Neural progenitor cell (in vitro differentiated cells): ENCODE measurements around the gene ISM1. TPM values are rescaled to one million over a fixed set of nuclear protein-coding genes. Genes with fewer than 3 reads are reported as not detected.

Source experiments
- DNase-seq: peaks from one replicate; pipeline ENCODE4 v3.0.0-alpha.2; 2016; ENCODE audit warnings: low spot score
- H2AFZ ChIP-seq: fragments of 200-600 bp; sonication (generic); replicated peaks from 2 replicates; pipeline ENCODE4 v1.6.1; 2016; ENCODE audit warnings: antibody characterized with exemption
- H3F3A ChIP-seq: fragments of 200-600 bp; sonication (generic); 2 replicates; pipeline ENCODE4 v1.6.1; 2016; ENCODE audit warnings: antibody characterized with exemption, low read depth
- H3K27ac ChIP-seq: fragments of 200-600 bp; sonication (generic); 2 replicates; pipeline ENCODE4 v1.5.1; 2016; ENCODE audit warnings: mild to moderate bottlenecking
- H3K27me3 ChIP-seq: fragments of 200-600 bp; sonication (generic); 2 replicates; pipeline ENCODE4 v1.6.1; 2016; ENCODE audit warnings: mild to moderate bottlenecking, moderate library complexity
- H3K36me3 ChIP-seq: fragments of 200-600 bp; sonication (generic); 2 replicates; pipeline ENCODE4 v1.5.1; 2016
- H3K4me1 ChIP-seq: fragments of 200-600 bp; sonication (generic); 2 replicates; pipeline ENCODE4 v1.6.1; 2016; ENCODE audit warnings: mixed run types
- H3K4me2 ChIP-seq: fragments of 200-600 bp; sonication (generic); 2 replicates; pipeline ENCODE4 v1.6.1; 2016
- H3K4me3 ChIP-seq: fragments of 200-600 bp; sonication (generic); 2 replicates; pipeline ENCODE4 v1.5.1; 2016
- H3K79me2 ChIP-seq: fragments of 200-600 bp; sonication (generic); 2 replicates; pipeline ENCODE4 v1.6.1; 2016; ENCODE audit warnings: low read depth
- H3K9ac ChIP-seq: fragments of 200-600 bp; sonication (generic); 2 replicates; pipeline ENCODE4 v1.6.1; 2016
- H3K9me3 ChIP-seq: fragments of 200-600 bp; sonication (generic); 2 replicates; pipeline ENCODE4 v1.5.1; 2016; ENCODE audit warnings: low read depth
- H4K20me1 ChIP-seq: fragments of 200-600 bp; sonication (generic); 2 replicates; pipeline ENCODE4 v1.6.1; 2016; ENCODE audit warnings: low read depth
- H3K27ac Mint-ChIP-seq: 3 replicates; pipeline ENCODE4 v1.8.0; 2021; ENCODE audit warnings: mixed read lengths
- H3K27me3 Mint-ChIP-seq: 2 replicates; pipeline ENCODE4 v1.8.0; 2022; ENCODE audit warnings: low read depth, mild to moderate bottlenecking, inconsistent platforms, moderate library complexity, mixed read lengths; ENCODE audit not compliant: insufficient read depth
- H3K36me3 Mint-ChIP-seq: 3 replicates; pipeline ENCODE4 v1.8.0; 2021; ENCODE audit warnings: mixed read lengths
- H3K4me1 Mint-ChIP-seq: 3 replicates; pipeline ENCODE4 v1.8.0; 2021; ENCODE audit warnings: mixed read lengths
- H3K4me3 Mint-ChIP-seq: 3 replicates; pipeline ENCODE4 v1.8.0; 2021; ENCODE audit warnings: mild to moderate bottlenecking, moderate library complexity, mixed read lengths
- H3K9me3 Mint-ChIP-seq: 3 replicates; pipeline ENCODE4 v1.8.0; 2020; ENCODE audit warnings: mixed read lengths
- EZH2 ChIP-seq: fragments of 200-600 bp; sonication (generic); IDR thresholded peaks from 2 replicates; pipeline ENCODE4 v1.6.1; 2017; ENCODE audit warnings: antibody characterized with exemption, mild to moderate bottlenecking, moderate library complexity
- EZH2phosphoT487 ChIP-seq: fragments of 200-600 bp; sonication (generic); IDR thresholded peaks from 2 replicates; pipeline ENCODE4 v1.6.1; 2017; ENCODE audit warnings: antibody characterized with exemption
- total RNA-seq: library from RNA; depleted of rRNA; stranded (reverse); fragments of >200 nt; gene quantifications from 2 replicates; pipeline ENCODE4 v1.2.3, GENCODE V29; 2015; ENCODE audit warnings: low replicate concordance
- TF ChIP-seq, protein P1 (sequence below): fragments of 200-600 bp; sonication (generic); IDR thresholded peaks from 2 replicates; pipeline ENCODE4 v1.5.1; 2017; ENCODE audit warnings: antibody characterized with exemption, mild to moderate bottlenecking

The ISM1 gene
- total RNA-seq, 1 donor from 2014 or later, result not detected

DNA sequence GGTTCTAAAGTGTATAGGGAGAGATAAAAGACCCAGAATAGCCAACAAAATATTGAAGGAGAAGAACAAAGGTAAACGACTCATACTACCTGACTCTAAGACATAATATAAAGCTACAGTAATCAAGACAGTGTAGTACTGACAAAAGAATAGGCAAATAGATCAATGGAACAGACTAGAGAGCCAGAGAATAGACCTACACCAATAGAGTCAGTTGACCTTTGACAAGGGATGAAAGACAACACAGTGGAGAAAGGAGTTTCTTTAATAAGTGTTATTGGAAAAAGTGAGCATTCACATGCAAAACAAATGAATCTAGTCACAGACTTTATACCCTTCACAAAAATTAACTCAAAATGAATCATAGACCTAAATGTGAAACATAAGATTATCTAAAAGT lies 96.4 kb downstream of the ISM1 start:
- Mint-ChIP-seq H3K4me3 (no peak overlapping the region), H3K27me3 (no peaks in the 10 kb centered on the region), H3K27ac (no peak overlapping the region), H3K9me3 (peaks cover 5% of the 10 kb centered on the region), H3K4me1 (peaks cover 3% of the 10 kb centered on the region), H3K36me3 (no peaks in the 10 kb centered on the region)
- Histone ChIP-seq H3K27ac (no peak overlapping the region), H3K27me3 (no peaks in the 10 kb centered on the region), H2AFZ (no peak overlapping the region), H3F3A (peaks cover 1% of the 10 kb centered on the region), H3K36me3 (no peaks in the 10 kb centered on the region), H3K4me2 (no peak overlapping the region), H4K20me1 (no peaks in the 10 kb centered on the region), H3K9me3 (no peaks in the 10 kb centered on the region), H3K4me3 (no peak overlapping the region), H3K9ac (no peak overlapping the region), H3K4me1 (peaks cover 5% of the 10 kb centered on the region), H3K79me2 (no peaks in the 10 kb centered on the region)
- TF ChIP-seq, protein P1, sequence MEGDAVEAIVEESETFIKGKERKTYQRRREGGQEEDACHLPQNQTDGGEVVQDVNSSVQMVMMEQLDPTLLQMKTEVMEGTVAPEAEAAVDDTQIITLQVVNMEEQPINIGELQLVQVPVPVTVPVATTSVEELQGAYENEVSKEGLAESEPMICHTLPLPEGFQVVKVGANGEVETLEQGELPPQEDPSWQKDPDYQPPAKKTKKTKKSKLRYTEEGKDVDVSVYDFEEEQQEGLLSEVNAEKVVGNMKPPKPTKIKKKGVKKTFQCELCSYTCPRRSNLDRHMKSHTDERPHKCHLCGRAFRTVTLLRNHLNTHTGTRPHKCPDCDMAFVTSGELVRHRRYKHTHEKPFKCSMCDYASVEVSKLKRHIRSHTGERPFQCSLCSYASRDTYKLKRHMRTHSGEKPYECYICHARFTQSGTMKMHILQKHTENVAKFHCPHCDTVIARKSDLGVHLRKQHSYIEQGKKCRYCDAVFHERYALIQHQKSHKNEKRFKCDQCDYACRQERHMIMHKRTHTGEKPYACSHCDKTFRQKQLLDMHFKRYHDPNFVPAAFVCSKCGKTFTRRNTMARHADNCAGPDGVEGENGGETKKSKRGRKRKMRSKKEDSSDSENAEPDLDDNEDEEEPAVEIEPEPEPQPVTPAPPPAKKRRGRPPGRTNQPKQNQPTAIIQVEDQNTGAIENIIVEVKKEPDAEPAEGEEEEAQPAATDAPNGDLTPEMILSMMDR, result no peak
- TF ChIP-seq EZH2phosphoT487, result no peak
- no peak for TF ChIP-seq EZH2
- DNase-seq, result no peak

DNA sequence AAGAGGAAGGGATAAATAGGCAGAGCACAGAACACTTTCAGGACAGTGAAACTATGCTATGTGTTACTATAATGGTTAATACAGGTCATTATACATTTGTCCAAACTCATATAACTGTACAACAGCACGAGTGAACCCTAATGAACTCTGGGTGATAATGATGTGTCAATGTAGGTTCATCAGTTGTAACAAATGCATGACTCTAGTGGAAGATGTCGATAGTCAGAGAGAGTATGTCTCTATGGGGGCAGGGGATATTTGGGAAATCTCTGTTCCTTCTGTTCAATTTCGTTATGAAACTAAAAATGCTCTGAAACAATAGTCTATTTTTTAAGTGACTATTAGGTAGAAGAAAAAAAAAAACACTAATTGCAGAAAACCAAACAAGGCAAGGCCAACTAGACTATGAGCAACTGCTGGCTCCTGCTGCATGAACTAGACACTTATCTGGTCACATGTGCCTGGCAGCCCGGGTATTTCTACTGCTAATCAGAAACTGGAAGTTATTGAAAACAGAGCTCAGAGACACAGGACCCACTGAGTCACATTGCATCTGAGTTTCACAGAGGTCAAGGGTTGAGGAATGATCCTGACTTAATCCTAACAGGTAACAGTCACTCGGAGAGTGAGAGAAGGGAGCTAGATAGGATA lies 97.9 kb downstream of the ISM1 start:
- no peak overlapping the region for H3K9ac ChIP-seq
- Mint-ChIP-seq H3K9me3 (peaks cover 5% of the 10 kb centered on the region), H3K4me3 (no peak overlapping the region), H3K27ac (no peak overlapping the region), H3K4me1 (peaks cover 9% of the 10 kb centered on the region), H3K27me3 (no peaks in the 10 kb centered on the region), H3K36me3 (no peaks in the 10 kb centered on the region)
- H4K20me1 ChIP-seq, result no peaks in the 10 kb centered on the region
- H3K36me3 ChIP-seq, result no peaks in the 10 kb centered on the region
- no peak overlapping the region for H3K4me2 ChIP-seq
- no peak overlapping the region for H3K27ac ChIP-seq
- H3K27me3 ChIP-seq, result no peaks in the 10 kb centered on the region
- TF ChIP-seq EZH2 (no peak), EZH2phosphoT487 (no peak)
- TF ChIP-seq, protein P1, result no peak
- no peak overlapping the region for H3K4me3 ChIP-seq
- no peaks in the 10 kb centered on the region for H3K9me3 ChIP-seq
- no peaks in the 10 kb centered on the region for H3K79me2 ChIP-seq
- DNase-seq, result no peak
- H3K4me1 ChIP-seq, result peaks cover 15% of the 10 kb centered on the region
- H3F3A ChIP-seq, result peaks cover 10% of the 10 kb centered on the region
- no peak overlapping the region for H2AFZ ChIP-seq

DNA sequence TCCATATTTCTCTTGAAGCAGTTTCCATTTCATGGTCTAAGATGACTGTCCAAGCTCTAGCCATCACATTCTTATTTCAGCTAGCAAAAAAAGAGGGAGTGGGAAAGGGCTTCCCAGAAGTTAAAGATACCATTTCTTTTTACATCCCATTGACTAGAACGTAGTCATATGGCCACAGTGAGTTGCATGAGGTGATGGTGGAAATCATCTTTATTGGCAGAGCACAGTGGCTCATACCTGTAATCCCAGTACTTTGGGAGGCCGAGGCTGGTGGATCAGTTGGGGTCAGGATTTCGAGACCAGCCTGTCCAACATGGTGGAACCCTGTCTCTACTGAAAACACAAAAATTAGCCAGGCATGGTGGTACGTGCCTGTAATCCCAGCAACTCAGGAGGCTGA lies 99.6 kb downstream of the ISM1 start:
- Histone ChIP-seq H3K9me3 (no peaks in the 10 kb centered on the region), H3K79me2 (no peaks in the 10 kb centered on the region), H4K20me1 (no peaks in the 10 kb centered on the region), H3K9ac (no peak overlapping the region), H3K36me3 (no peaks in the 10 kb centered on the region), H3K4me2 (no peak overlapping the region), H3K27ac (no peak overlapping the region), H3F3A (peaks cover 10% of the 10 kb centered on the region), H3K27me3 (no peaks in the 10 kb centered on the region), H2AFZ (no peak overlapping the region), H3K4me3 (no peak overlapping the region), H3K4me1 (peaks cover 15% of the 10 kb centered on the region)
- no peak for DNase-seq
- no peaks in the 10 kb centered on the region for H3K36me3 Mint-ChIP-seq
- no peaks in the 10 kb centered on the region for H3K27me3 Mint-ChIP-seq
- no peak overlapping the region for H3K4me3 Mint-ChIP-seq
- no peak overlapping the region for H3K27ac Mint-ChIP-seq
- TF ChIP-seq, protein P1, result no peak
- TF ChIP-seq EZH2phosphoT487 (no peak), EZH2 (no peak)
- H3K9me3 Mint-ChIP-seq, result peaks cover 5% of the 10 kb centered on the region
- H3K4me1 Mint-ChIP-seq, result peaks cover 9% of the 10 kb centered on the region
